Brain microvascular endothelial cell (primary cell): ENCODE data around the gene XDH.
A peak's percentile ranks its signal among the peaks of the same experiment; 100 is the strongest.

Experiments
- DNase-seq: peaks from one replicate; pipeline ENCODE4 v3.0.0-alpha.2; 2020
- H3K27ac ChIP-seq: fragments of 250-450 bp; sonication (Bioruptor Pico); 2 replicates; pipeline ENCODE4 v1.5.1; 2020; ENCODE audit warnings: mild to moderate bottlenecking, moderate library complexity
- H3K27me3 ChIP-seq: fragments of 250-450 bp; sonication (Bioruptor Pico); replicated peaks from 2 replicates; pipeline ENCODE4 v1.5.1; 2020; ENCODE audit warnings: mild to moderate bottlenecking
- H3K36me3 ChIP-seq: fragments of 250-450 bp; sonication (Bioruptor Pico); replicated peaks from 2 replicates; pipeline ENCODE4 v1.5.1; 2020; ENCODE audit warnings: mild to moderate bottlenecking
- H3K4me3 ChIP-seq: 2 replicates; pipeline ENCODE4 v1.5.1; 2011; ENCODE audit warnings: low read depth, mild to moderate bottlenecking, control low read depth, low read length, moderate library complexity
- in situ Hi-C: cut with HindIII; loops from 2 replicates; pipeline ENCODE4 v1.10.0; 2017; ENCODE audit warnings: low sequenced_read_pairs, low pct_ligation_motif_present
- TF ChIP-seq, protein P1 (sequence below): IDR thresholded peaks from 2 replicates; pipeline ENCODE4 v1.5.1; 2011; ENCODE audit warnings: low read depth, mild to moderate bottlenecking, moderate library complexity, low read length, control low read depth, inconsistent platforms; ENCODE audit errors: missing control alignments

XDH gene

DNA sequence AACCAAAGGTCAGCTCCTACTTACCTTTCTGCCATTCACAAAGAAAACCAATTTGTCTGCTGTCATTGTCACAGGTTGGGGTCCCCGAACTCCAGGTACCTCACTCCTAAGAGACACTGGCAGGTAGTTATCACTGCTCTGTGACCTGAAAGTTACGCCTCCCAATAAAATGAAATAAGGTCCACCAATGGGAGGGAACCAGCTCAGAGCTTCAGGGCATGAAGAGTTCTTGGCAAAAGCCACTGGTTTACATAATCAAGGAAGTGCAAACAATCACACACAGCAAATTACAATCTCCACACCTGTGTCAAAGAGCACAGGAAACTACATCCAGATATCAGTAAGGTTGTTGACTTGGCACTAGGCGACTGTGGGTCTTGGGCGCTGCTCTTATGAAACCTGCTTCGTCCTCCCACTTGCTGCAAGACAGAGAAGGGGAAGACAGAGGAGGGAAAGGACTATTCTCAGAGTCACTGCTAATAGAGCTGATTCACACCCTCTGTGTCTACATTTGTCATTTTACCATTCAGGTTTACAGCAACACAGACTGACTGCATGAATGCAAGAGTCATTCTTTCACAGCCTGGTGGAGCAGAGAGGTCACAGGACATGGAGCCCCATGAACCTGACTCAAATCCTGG is at the start of gene XDH:
Gene XDH, minus strand, starts transcription at position 142 of the 641 bp plus-strand sequence. Its CDS starts 76 bp downstream, at position 66.
- Histone ChIP-seq H3K27me3 (no peaks in the 10 kb centered on the region), H3K36me3 (no peaks in the 10 kb centered on the region), H3K27ac (no peak within 1 kb of the TSS), H3K4me3 (no peak within 1 kb of the TSS)
- TF ChIP-seq, protein P1, sequence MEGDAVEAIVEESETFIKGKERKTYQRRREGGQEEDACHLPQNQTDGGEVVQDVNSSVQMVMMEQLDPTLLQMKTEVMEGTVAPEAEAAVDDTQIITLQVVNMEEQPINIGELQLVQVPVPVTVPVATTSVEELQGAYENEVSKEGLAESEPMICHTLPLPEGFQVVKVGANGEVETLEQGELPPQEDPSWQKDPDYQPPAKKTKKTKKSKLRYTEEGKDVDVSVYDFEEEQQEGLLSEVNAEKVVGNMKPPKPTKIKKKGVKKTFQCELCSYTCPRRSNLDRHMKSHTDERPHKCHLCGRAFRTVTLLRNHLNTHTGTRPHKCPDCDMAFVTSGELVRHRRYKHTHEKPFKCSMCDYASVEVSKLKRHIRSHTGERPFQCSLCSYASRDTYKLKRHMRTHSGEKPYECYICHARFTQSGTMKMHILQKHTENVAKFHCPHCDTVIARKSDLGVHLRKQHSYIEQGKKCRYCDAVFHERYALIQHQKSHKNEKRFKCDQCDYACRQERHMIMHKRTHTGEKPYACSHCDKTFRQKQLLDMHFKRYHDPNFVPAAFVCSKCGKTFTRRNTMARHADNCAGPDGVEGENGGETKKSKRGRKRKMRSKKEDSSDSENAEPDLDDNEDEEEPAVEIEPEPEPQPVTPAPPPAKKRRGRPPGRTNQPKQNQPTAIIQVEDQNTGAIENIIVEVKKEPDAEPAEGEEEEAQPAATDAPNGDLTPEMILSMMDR = no peak
- DNase-seq = no peak
- in situ Hi-C loops = no loop called here

DNA sequence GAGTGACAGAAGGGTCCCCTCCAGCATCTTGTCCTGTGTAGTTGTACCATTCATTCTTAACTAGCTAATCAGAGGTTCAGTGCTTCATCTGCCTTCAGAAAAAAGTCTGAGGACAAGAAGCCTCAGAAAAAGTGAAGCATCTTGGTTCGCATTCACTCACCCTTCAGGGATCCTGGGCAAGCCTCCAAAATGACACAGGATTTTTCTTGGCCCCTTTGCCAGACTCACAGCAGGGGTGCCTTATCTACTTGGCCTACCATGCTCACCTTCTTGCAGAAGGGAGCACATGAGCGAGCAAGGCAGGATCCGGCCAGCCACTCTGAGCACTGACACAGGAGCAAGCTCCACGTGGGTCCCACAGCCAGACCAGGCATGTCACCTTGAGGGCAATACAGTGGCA is 43.1 kb upstream of the XDH start:
- TF ChIP-seq, protein P1 = no peak
- H3K4me3 ChIP-seq = no peak overlapping the region
- in situ Hi-C loops = no loop called here
- H3K27me3 ChIP-seq = no peaks in the 10 kb centered on the region
- H3K36me3 ChIP-seq = no peaks in the 10 kb centered on the region
- no peak for DNase-seq
- no peak overlapping the region for H3K27ac ChIP-seq

DNA sequence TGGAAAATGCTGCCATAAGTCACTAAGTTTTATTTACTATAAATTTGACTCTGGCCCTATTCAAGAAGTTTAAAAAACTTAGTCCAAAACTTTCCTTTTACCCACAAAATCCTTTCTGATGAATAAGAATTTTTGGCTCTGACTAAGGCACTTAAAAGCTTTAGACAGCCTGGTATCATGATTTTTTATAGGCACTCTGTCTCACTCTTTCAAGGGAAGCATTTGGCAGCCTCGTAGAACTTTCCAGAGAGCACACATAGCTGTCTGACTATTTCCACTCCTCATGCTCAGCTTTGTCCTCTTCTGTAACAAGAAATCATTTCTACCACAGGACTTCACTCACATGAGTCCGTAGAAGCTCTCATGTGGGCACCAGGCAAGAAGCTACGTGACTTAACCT is 32.3 kb upstream of the XDH start:
- Histone ChIP-seq H3K27ac (no peak overlapping the region), H3K36me3 (no peaks in the 10 kb centered on the region), H3K4me3 (no peak overlapping the region), H3K27me3 (no peaks in the 10 kb centered on the region)
- TF ChIP-seq, protein P1 = no peak
- DNase-seq = no peak
- in situ Hi-C loops = no loop called here

DNA sequence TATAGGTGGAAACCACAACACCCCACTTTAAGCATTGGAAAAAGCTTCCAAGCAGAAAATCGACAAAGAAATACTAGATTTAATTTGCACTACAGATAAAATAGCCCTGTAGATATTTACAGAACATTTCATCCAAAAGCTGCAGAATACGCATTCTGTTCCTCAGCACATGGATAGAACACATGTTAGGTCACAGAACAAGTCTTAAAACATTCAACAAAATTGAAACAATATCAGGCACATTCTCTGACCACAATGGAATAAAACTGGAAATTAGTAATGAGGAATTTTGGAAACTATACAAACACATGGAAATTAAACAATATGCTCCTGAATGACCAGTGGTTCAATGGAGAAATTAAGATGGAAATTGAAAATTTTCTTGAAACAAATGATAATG is 27.8 kb upstream of the XDH start:
- Histone ChIP-seq H3K36me3 (no peaks in the 10 kb centered on the region), H3K4me3 (no peak overlapping the region), H3K27ac (no peak overlapping the region), H3K27me3 (no peaks in the 10 kb centered on the region)
- in situ Hi-C loops = no loop called here
- DNase-seq = no peak
- TF ChIP-seq, protein P1 = no peak

DNA sequence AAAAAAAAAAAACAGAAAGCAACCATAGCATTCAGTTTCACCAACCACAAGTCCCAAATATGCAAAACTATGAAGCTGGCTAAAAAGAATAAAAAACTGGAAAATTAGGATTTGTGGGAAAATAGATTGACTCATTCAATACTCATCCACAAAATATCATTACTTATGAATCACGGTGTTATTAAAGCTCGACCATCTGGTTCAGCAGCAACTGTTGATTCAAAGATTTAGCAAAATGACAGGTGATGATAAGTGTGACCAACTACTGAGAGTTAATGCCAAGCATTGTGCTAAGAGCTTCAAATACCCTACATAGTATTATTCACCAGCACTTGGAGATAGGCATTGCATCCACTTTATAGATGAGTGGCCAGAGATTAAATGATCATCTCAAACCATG is 26.2 kb upstream of the XDH start:
- H3K27me3 ChIP-seq = no peaks in the 10 kb centered on the region
- no peaks in the 10 kb centered on the region for H3K36me3 ChIP-seq
- no peak overlapping the region for H3K27ac ChIP-seq
- DNase-seq = peak; percentile 47
- no peak overlapping the region for H3K4me3 ChIP-seq
- in situ Hi-C loops = no loop called here
- TF ChIP-seq, protein P1 = no peak

DNA sequence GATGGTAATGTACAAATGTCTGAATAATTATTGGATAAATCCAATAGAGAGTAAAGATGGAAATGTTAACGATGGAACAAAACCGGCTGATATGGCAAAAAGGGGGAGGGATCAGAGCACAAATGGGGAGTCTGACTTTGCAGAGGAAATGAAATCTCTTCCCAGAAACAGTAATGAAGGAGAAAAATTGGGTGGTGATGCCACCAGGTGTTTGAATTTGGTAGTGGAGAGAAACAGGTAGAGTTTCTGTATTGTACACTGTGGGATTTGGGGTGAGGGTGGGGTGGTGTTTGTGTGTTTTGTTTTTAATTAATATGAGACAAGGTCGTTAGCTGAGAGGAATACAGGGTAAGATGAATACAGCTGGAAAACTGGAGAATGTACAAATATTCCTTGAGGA is 20.4 kb upstream of the XDH start:
- Histone ChIP-seq H3K27ac (no peak overlapping the region), H3K36me3 (no peaks in the 10 kb centered on the region), H3K27me3 (no peaks in the 10 kb centered on the region), H3K4me3 (no peak overlapping the region)
- in situ Hi-C loops = no loop called here
- DNase-seq = no peak
- TF ChIP-seq, protein P1 = peak; percentile 43
